Fibroblast of pulmonary artery (primary cell): ENCODE results near the gene CFAP157.
A peak's percentile ranks its signal among the peaks of the same experiment; 100 is the strongest.

Experiments
- DNase-seq: peaks from one replicate; pipeline ENCODE4 v3.0.0-alpha.2; 2010; ENCODE audit warnings: low read depth
- H3K4me3 ChIP-seq: replicated peaks from 2 replicates; pipeline ENCODE4 v1.5.1; 2011; ENCODE audit warnings: low read depth, mild to moderate bottlenecking, control low read depth, low read length, moderate library complexity
- TF ChIP-seq, protein P1 (sequence below): IDR thresholded peaks from 2 replicates; pipeline ENCODE4 v1.5.1; 2011; ENCODE audit warnings: mild to moderate bottlenecking, control low read depth, low read length, inconsistent platforms; ENCODE audit errors: missing control alignments

CFAP157 gene

DNA sequence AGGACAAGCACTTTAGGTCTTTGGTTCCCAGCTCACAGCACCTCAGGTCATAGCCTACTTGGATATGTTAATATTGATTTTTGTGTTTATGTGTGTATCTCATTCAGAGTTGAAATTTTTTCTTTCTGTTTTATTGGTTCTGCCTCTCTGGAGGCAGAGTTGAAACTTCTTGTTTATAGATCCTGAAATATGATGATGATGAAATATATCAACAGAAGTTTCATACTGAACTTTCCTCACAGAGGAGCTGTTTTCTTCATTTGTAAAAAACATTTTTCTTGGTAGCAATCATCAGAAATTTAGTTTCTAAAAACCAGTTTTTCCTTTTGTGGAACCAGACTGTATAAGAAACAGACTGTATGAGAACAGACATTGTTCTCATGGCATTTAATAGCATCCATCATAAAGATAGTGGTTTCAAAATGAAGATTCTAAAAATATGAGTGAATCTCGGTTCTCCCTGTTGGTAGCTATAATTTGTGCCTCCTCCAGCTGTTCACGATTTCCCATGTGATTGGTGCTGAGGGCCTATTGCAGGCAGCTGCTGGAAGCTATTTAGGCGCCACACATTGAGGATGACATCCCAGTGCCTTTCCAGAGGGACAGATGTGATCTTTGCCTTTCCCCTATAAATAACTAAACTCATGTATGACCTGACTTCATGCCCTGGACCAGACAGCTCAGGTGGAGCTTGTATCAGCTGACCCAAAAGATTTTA lies 39.5 kb upstream of the CFAP157 start:
- TF ChIP-seq, protein P1, sequence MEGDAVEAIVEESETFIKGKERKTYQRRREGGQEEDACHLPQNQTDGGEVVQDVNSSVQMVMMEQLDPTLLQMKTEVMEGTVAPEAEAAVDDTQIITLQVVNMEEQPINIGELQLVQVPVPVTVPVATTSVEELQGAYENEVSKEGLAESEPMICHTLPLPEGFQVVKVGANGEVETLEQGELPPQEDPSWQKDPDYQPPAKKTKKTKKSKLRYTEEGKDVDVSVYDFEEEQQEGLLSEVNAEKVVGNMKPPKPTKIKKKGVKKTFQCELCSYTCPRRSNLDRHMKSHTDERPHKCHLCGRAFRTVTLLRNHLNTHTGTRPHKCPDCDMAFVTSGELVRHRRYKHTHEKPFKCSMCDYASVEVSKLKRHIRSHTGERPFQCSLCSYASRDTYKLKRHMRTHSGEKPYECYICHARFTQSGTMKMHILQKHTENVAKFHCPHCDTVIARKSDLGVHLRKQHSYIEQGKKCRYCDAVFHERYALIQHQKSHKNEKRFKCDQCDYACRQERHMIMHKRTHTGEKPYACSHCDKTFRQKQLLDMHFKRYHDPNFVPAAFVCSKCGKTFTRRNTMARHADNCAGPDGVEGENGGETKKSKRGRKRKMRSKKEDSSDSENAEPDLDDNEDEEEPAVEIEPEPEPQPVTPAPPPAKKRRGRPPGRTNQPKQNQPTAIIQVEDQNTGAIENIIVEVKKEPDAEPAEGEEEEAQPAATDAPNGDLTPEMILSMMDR, result no peak
- DNase-seq, result no peak
- H3K4me3 ChIP-seq, result no peak overlapping the region

DNA sequence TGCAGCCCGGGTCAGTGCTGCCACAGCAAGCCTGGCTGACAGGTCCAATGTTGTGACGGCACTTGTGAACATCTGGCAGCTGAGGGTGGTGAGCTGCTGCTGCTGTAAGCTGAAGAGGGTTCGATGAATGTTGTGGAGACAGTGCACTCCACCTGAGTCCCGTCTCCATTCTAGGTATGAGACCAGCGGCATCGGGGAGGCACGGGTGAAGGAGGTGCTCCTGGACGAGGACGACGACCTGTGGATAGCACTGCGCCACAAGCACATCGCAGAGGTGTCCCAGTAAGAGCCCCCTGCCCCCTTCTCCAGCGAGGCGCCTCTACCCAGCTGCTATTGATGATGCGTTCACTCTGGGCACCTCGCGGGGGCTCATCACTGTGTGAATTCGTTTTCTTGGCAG lies 38.9 kb upstream of the CFAP157 start:
- TF ChIP-seq, protein P1, result no peak
- DNase-seq, result no peak
- H3K4me3 ChIP-seq, result no peak overlapping the region

DNA sequence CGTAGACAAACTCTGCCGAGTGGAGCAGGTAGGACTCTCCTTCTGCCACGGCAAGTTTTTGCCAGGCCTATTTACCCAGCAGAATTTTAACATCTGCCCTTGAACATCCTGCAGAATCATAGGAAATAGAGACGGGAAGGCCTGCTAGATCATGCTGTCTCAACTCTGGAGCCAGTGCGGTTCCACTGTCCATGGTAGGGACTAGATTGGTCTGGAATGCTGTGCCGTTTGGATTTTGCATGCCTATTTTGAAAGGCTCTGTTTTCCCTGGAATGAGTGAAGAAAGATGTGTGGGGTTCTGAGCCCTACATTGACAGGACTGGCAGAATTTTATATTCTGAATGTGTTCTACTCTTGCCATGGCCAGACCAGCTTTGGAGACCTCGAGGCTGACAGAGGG lies 33.6 kb upstream of the CFAP157 start:
- no peak for DNase-seq
- TF ChIP-seq, protein P1, result no peak
- no peak overlapping the region for H3K4me3 ChIP-seq

DNA sequence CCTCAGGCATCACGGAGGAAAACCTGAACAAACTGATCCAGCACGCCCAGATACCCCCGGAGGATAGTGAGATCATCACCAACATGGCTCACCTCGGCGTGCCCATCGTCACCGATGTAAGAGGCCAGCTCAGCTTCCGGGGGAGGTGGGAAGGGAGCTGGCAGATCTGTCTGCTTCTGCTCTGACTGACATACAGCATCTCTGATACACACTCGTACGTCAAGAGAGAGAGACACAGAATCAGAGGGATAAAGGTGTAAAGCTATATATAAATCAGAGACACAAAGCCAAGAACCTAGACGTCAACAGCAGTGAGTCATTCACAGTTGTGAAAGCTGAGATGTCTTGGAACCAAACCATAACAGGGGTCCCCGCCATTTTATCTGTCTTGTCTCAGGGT lies 30.1 kb upstream of the CFAP157 start:
- peak; percentile 36 for DNase-seq
- no peak overlapping the region for H3K4me3 ChIP-seq
- TF ChIP-seq, protein P1, result no peak

DNA sequence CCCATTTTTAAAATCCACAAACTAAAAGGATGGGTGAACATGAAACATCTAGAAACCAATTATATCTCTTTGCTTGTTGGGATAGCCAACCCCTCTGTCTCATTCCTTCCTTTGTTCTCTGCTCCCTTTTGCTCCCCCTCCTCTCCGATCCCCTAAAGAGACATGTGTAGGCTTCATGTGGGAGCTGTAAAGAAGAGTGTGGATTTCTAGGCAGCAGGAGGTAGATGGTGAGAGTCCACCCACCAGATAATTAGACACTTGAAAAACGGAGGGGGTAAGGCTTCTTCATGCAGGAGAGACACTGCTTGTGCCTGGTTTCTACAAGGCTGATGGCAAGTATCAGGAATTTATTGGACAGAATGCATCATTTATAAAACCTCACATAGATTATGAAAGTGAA lies 27.3 kb upstream of the CFAP157 start:
- TF ChIP-seq, protein P1, result no peak
- no peak overlapping the region for H3K4me3 ChIP-seq
- DNase-seq, result no peak

DNA sequence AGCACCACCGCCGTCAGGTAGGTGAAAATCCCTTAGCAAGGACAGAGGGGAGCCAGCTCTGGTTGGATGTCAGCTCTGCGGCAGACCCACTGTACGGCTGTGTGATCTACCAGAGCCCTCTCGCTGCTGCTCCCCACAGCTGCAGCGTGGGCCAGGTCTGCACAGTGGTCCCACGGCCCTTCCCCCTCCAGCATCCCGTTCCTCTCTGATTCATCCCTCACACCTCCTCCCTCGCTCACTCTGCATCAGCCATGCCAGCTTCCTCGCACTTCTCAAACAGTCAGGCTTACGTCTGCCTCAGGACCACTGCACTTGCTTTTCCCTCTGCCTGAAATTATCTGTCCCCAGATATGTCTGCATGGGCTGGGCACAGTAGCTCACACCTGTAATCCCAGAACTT lies 26.6 kb upstream of the CFAP157 start:
- TF ChIP-seq, protein P1, result no peak
- no peak overlapping the region for H3K4me3 ChIP-seq
- no peak for DNase-seq

DNA sequence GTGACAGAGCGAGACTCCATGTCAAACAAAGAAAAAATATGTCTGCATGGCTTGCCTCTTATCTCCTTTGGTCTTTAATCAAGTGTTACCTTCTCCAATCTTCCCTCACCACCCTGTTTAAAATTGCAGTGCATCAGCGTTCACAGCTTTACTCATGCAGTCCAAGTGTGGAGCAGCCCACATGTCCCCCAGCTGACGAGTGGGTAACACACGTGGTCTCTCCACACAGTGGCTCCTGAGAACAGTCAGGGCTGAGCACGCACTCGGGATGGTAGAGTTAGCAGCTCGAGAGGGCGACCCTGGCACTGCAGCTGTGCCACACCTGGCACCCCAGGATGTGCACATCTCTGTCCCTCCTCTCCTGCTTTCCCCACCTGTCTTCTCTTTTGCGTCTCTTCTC lies 25.9 kb upstream of the CFAP157 start:
- DNase-seq, result no peak
- TF ChIP-seq, protein P1, result no peak
- H3K4me3 ChIP-seq, result no peak overlapping the region
